CD4-positive, alpha-beta T cell treated with Interleukin-4 for 1 hour (primary cell): Measurements from ENCODE around the gene CCDC9B.

ENCODE experiments used
- DNase-seq, 2 donors: peaks; one replicate each; pipeline ENCODE4 v3.0.0-alpha.2; 2020 to 2022

The CCDC9B gene

DNA sequence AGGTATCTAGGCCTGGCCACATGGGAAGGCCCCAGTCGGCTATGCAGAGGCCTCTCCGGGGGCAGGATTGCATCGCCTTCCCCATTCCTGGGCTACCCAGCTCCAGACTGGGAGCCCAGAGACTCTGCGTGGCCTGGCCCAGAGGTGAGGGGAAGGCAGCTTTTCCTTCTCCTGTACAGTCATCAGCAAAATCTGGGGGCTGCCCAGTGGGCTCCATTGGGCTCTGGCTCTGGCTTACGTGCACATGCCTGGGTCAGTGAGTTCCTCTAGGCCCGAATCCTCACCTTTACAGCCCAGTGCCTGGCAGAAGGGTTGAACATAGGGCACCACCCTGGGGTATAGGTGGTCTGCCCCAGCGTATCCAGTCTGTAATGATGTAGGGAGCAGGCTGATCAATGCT is 53.9 kb downstream of the CCDC9B start:
- no peak for DNase-seq

GRCh38 chr15:40286061-40286532 is 54.6 kb downstream of the CCDC9B start:
- no peak for DNase-seq

DNA sequence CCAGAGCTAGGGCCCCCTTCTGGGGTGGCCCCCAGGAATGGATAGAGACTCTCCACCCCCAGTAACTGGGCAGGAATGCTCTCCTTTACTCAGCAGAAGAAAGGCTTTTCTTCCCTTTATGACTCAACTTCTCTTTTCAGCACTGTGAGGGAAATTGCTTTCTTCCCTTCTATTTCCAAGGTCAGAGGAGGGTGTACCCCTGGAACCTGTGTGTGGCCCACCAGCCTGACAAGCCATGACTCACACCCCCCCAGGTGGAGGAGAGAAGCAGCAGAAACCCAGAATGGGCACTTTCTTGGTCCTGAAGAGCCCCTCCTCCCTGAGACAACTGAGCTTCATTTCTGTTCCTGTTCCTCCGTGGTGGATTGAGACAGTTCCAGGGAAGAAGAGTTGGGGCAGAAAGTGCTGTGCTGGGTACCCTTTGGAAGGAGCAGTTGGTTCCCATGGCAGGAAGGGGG is 55.2 kb downstream of the CCDC9B start:
- no peak for DNase-seq

- DNase-seq: no peak
These were observed 55.6 kb downstream of the CCDC9B start for GRCh38 chr15:40285151-40285550.

DNA sequence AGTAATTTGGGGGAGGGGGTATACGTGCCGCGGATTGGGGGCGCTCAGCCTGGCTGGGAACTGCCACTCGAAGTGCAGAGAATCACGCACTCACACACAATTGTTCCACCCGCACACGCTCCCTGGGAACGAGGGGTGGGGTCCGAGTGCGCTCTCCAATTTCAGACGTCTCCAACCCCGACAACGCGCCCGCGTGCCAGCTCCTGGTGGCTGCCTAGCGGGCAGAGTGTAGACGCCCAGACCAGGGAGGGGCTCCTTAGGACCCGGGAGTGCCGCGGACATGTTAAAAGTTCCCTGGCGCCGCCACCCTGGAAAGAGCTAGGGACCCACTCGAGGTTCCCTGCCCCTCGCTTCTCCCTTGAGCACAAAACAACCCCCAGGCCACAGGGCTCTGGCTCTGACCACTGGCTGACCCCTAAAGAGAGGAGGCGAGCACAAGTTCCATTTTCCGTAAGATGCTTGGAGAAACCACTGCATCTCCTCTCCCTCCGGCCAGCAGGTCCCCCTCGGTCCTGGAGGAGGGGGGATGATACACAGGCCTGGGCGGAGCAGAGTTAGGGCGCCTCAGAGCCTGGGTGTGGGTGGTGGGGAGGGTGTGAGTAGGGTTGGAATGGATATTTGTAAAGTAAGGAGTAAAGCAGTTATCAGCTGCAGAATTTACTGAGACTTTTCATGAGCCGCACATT is 57.0 kb downstream of the CCDC9B start:
- DNase-seq: no peak

GRCh38 chr15:40282869-40283614 is 57.7 kb downstream of the CCDC9B start, which contains the start of gene ANKRD63:
ANKRD63 (minus strand) TSS chr15:40283064; CDS start chr15:40282586, 478 bp downstream.
- peak; percentile 21 to 30 for DNase-seq

GRCh38 chr15:40282147-40282868 is 58.4 kb downstream of the CCDC9B start:
- peak; percentile 49 to 53 for DNase-seq

DNA sequence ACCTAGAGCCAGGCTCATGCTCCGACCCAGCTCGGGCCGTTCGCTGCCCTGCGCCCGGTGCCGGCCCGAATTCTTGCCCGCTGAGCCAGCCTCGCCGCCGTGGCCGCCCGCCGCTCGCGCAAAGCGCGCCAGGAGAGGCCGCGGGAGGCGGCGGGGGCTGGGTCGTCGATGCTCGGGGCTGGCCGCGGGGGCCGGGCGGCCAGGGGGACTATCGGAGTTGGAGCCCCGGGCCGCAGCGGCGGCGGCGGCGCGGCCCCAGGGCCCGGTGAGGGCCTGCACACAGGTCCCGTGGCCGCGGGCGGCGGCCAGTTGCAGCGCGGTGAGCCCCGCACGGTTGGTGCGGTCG is 59.0 kb downstream of the CCDC9B start:
- DNase-seq: no peak
